ENCODE data around the gene HOXA1.
A peak's percentile ranks its signal among the peaks of the same experiment; 100 is the strongest.

The HOXA1 gene

DNA sequence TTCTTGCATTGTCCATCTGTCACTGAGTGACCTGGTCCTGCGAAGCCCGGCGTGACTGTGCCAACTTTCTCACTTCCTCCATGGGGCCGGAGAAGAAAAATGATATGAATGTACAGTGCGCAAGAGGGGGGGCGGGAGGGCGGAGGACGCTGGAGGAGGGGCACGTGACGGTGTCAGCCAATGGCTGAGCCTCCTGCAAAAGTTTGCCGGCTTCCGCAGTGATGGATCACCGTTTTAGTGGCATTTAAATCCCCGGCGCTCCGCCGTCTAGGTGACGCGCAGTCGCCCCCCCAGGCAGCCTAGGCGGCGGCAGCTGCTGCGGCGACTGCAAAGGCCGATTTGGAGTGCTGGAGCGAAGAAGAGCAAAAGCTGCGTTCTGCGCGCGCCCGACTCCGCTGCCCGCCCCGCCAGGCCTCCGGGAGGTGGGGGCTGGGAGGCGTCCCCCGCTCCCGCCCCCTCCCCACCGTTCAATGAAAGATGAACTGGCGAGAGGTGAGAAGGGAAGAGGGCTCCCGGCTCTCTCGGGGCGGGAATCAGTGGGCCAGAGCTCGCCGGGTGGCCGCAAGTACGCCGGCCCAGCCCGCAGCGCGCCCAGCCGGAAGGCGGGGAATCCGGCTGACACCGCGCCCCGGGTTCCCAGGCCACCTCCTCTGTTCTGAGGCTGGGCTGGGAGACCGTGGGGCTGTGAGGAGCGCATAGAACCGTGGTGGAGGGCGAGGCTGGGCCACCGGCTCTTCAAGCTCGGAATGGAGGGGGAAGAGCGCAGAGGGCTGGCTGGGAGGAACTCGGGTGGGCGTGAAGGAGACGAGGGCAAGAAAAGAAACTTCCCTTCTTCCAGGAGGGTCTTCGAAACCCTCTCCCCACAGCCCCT lies at the start of gene HOXA1:
Gene HOXA1, minus strand, starts transcription at position 104 of the 871 bp plus-strand sequence. Its CDS starts 88 bp downstream, at position 16.
- DNase-seq (ENCODE audit: low read depth in 4 of 4, low spot score in 1 of 4): peak; percentile 32 to 54 (median 44)

- DNase-seq (ENCODE audit: low read depth in 4 of 4, low spot score in 1 of 4): no peak
These were observed 49.5 kb upstream of the HOXA1 start for GRCh38 chr7:27145165-27145913.

GRCh38 chr7:27144781-27145164 lies 49.0 kb upstream of the HOXA1 start:
- no peak for DNase-seq (ENCODE audit: low read depth in 4 of 4, low spot score in 1 of 4)

- no peak for DNase-seq (ENCODE audit: low read depth in 4 of 4, low spot score in 1 of 4)
These were observed 48.4 kb upstream of the HOXA1 start for GRCh38 chr7:27143950-27144780.

DNA sequence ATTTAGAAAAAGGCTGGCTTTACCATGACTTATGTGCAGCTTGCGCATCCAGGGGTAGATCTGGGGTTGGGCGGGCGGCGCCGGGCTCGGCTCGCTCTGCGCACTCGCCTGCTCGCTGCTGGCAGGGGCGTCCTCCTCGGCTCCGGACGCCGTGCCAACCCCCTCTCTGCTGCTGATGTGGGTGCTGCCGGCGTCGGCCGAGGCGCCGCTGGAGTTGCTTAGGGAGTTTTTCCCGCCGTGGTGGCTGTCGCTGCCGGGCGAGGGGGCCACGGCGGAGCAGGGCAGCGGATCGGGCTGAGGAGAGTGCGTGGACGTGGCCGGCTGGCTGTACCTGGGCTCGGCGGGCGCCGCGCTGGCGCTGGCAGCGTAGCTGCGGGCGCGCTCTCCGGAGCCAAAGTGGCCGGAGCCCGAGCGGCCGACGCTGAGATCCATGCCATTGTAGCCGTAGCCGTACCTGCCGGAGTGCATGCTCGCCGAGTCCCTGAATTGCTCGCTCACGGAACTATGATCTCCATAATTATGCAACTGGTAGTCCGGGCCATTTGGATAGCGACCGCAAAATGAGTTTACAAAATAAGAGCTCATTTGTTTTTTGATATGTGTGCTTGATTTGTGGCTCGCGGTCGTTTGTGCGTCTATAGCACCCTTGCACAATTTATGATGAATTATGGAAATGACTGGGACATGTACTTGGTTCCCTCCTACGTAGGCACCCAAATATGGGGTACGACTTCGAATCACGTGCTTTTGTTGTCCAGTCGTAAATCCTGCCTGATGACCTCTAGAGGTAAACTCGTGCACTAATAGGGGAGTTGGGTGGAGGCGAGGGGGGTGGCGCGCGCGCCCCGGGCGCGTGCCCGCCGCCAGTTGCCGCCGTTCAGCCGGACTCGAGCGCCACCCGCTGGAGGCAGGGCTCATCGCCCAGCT lies 47.5 kb upstream of the HOXA1 start, which contains the start of gene HOXA5:
Gene HOXA5, minus strand, starts transcription at position 659 of the 927 bp plus-strand sequence. Its CDS starts 74 bp downstream, at position 585.
- DNase-seq (ENCODE audit: low read depth in 4 of 4, low spot score in 1 of 4): no peak

DNA sequence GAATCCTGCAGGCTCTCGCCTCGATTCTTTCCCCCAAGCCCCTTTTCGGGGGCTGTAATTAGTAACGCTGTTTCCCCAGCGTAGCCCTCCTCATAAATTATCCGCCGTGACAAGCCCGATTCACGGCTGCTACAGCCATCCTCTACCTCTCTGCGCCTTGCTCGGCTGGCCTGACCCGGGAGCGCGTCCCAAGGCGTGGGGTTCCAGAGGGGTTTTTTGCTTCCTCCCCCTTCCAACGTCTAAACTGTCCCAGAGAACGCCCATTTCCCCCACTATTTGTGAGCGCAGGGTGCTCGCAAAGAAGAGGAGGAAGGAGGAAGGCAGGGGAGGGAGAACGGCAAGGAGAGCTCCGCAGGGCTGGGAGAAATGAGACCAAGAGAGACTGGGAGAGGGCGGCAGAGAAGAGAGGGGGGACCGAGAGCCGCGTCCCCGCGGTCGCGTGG lies 46.8 kb upstream of the HOXA1 start:
- DNase-seq (ENCODE audit: low read depth in 4 of 4, low spot score in 1 of 4): no peak

DNA sequence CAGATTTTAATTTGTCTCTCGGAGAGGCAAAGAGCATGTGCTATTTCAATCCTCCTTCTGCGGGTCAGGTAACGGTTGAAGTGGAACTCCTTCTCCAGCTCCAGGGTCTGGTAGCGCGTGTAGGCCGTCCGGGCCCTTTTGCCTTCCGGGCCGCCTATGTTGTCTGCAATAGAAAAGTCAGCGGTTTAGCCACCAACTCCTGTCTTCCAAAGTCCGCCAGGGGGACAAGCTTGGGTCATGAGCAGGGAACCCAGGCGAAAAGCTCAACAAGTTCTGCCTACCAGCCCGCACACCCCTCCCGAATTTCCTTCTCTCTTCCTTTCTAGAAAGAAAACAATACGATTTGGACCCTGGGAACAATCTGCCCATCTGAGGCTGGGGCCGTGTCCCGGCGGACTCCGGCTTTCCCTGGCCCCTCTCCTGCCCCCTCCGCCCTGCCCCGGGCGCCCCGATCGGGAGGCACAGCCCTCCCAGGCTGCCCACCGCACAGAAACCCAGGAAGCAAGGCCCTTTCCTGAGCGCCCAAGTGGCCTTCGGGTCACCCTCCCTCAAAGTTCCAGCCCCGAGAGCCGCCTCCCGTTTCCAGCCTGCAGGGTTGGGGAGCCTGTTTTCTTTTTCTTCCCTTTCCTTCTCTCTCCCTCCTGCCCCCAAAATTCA lies 46.3 kb upstream of the HOXA1 start:
- DNase-seq (ENCODE audit: low read depth in 4 of 4, low spot score in 1 of 4): no peak

- no peak for DNase-seq (ENCODE audit: low read depth in 4 of 4, low spot score in 1 of 4)
These were observed 45.5 kb upstream of the HOXA1 start for GRCh38 chr7:27141137-27141922.

DNA sequence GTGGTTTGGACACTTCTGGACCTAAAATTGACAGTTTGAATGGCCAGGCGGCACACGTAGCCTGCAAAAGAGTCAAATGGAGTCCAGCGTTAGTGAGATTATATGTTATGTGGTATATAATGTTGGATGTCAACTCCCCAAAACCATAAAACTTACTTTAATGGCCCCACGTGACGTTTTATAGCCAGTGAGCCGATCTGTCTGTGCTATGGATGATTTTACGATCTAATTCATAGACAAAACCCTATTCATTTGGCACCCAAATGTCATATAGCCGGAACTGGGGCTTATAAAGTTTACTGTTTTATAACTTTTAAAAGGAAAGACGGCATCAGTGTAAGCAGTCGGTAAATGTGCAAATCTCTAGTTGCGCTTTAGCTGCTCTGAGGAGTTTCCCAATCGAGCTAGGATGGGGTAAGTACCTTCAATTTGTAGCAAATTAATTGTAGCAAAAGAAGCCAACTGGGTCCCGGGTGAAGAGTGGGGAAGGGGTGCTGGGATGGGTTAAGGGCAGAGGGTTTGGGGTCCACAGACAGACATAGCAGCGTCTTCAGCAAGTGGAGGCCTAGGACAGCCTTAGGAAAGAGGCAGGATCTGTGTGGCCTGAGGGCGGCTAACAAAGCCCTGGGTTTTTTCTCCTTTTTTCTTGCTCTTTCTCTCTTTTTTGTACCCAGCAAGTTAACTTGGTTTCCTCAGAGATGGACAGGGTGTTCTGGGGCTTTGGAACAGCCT lies 44.5 kb upstream of the HOXA1 start:
- no peak for DNase-seq (ENCODE audit: low read depth in 4 of 4, low spot score in 1 of 4)

DNA sequence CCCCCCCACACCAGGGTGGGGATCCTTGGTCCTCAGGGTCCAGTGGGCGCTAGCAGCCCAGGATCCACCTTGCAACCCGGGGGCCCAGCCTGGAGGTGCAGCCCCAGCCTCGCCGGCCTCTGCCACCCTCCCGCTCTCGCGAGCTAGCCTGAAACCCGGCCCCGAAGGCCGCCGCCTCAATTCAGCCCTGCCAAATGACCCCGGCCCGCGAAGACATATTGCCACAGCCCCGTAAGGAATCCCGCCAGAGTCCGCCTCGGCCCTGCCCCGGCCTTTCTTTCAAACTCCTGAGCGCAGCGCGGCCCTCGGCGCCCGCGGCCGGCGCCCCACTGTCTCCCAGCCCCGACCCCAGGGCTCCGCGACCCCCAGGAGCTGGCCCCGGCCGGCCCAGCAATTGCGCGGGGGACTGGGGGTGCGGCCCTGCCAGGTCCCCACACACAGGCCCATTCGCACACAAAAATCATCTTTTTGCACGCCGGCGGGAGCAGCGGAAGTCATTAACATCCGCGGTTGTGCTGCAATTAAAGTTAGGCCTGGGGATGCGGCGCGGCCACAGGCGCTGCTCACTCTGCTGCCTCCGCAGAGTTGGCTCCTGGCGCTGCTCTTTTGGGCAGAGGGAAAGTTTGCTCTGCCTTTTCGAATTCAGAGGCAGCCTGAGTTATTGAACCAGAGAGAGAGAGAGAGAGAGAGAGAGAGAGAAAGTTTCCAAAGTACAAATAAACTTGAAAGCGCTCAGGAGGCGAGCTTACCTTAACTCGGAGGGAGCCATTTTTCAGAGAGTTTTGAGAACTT lies 43.7 kb upstream of the HOXA1 start:
- DNase-seq (ENCODE audit: low read depth in 4 of 4, low spot score in 1 of 4): no peak

DNA sequence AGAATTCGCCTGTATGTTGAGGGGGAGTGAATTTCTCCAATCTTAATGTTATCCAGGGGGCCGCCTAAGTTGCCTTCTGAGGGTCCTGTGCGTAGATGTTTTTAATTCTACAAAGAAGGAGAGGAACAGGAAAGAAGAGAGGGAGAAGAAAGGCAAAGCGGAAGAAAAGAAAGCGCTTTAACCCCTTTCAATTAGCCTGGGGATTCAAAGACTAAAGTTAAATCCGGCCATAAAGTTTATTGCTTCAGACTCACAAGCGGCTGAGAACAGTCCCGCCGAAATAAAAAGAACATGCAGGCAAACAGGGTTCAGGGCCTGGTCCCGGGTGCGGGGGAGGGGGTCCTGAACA lies 43.2 kb upstream of the HOXA1 start:
- DNase-seq (ENCODE audit: low read depth in 4 of 4, low spot score in 1 of 4): no peak

DNA sequence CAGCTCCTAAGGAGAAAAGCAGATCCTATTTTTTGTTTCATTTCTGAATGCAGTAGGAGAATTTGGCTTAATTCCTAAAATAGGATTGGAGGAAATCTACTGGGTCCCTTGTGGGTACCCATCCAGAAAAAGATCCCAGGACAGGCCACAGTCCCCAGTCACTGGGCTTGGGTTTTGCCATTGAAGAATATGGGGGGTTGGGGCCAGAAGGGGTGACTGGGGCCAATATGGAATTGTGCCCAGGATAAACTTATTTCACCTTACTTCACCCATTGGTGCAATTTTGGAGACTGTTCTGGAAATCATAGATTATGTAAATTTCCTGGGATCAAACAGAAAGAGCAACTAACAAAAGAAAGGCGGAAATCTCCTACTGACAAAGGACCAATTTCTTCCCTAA lies 42.7 kb upstream of the HOXA1 start:
- no peak for DNase-seq (ENCODE audit: low read depth in 4 of 4, low spot score in 1 of 4)

GRCh38 chr7:27137640-27138315 lies 42.0 kb upstream of the HOXA1 start:
- no peak for DNase-seq (ENCODE audit: low read depth in 4 of 4, low spot score in 1 of 4)

DNA sequence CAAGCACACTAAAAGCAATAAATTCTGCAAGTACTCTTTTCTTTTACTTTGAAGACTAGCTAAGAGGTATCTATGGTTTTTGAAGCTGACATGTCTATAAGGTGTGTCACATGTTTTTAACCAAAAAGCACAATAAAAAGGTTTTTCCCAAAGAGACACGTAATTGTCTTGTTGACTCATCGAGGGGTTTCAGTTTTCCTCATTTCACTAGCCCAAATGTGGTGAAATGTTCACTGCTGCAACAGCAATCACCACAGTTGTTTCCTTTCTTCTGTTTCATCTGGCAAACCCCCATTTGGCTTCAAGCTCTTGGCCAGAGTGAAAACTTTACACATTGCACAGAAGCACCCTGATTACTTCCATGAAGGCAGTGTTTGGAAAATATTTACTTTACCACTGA lies 38.6 kb upstream of the HOXA1 start:
- no peak for DNase-seq (ENCODE audit: low read depth in 4 of 4, low spot score in 1 of 4)

GRCh38 chr7:27133409-27134231 lies 37.8 kb upstream of the HOXA1 start:
- DNase-seq (ENCODE audit: low read depth in 4 of 4, low spot score in 1 of 4): no peak

DNA sequence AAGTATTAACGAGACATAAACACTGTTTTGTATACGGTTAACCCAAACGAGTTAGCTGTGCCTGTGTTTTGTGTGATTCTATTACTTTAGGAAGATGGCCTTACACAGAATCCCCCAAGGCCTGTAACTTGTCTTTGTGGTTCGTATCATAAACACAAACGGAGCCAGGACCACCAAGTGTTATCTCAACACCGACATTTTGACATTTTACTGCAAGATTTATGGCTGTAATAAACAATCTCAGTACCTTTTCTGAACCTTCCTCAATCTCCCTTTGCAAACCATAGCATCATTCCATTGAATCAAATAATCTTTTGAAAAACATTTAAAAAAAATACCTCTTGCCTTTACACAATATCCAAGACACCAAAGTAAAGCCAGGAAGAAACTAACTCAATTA lies 37.2 kb upstream of the HOXA1 start:
- no peak for DNase-seq (ENCODE audit: low read depth in 4 of 4, low spot score in 1 of 4)
